ENCODE measurements around the gene MCRIP1.

The MCRIP1 gene

DNA sequence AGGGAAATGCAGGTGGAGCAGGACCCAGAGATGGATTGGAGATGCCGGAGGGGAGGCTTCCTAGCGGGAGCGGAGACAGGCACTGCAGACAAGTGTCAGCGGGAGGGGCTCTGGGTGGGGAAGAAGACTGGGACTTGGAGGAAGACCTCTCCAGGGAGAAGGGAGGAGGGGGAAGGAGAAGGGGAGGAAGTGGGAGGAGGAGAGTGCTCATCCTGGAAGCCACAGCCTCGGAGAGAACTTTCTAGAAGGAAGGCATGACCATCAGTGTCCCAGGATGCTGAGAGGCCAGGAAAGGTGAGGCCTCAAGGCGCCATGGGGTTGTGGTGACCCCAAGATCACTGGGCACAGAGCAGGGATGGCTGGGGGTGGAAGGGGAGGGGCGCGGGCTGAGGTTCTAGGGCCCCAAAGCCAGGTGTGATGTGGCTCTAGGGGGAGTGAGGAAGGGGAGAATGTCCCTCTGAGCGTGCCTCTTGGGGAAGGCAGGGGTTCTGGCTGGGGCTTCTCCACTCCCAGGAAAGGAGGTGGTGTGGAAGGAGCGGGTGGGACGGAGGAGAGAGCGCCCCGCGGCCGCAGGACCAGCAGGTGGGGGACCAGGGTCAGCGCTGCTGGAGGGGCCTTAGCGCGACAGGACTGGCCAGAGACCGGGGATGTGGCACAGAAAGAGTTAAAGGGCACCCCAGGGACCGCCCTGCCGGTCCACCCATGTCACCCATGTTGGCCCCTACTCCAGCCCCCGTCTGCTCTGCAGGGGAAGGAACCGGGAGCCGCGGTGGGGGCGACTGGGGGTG is 30.0 kb downstream of the MCRIP1 start:
- no peak for DNase-seq

DNA sequence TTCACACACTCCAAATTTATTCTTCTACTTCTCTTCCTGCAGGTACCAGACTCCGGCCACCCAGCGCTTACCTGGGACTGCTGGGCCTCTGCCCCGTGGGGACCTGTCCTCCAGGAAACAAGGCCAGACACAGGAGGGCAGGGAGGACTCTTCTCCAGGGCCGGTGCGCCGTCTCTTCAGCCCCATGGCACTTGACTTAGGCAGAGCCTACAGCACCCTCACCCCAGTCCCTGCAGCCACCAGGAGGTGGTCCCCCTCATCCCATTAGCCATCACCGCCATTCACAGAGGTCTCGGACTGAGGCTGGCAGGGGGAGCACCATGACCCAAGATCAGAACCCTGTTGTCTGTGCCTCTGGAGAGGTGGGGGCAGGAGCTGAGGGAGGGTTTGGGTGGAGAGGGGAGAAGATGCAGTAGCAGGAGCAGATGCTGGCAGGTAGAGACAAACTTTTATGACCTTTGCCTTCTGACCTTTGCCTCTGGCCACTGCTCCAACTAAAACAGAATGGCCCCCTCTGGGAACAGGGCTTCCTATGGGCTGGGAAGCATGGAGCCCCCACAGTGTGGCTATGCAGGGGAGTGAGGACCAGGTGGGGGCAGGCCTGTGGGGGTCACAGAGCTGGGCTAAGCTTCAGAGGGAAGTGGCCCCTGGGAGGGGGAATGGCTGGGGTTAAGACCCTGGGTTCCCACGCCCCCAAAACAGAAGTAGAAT is 30.9 kb downstream of the MCRIP1 start:
- no peak for DNase-seq

DNA sequence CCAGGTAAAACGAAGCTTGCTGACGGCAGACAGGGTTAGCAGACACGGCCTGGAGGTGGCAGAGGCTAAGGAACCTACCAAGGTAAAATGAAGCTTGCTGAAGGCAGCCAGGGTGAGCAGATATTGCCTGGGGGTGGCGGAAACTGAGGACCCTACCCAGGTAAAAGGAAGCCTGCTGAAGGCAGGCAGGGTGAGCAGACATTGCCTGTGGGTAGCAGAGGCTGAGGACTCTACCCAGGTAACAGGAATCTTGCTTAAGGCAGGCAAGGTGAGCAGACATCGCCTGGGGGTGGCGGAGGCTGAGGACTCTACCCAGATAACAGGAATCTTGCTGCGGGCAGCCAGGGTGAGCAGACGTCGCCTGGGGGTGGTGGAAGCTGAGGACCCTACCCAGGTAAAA is 31.8 kb downstream of the MCRIP1 start:
- DNase-seq, result no peak

DNA sequence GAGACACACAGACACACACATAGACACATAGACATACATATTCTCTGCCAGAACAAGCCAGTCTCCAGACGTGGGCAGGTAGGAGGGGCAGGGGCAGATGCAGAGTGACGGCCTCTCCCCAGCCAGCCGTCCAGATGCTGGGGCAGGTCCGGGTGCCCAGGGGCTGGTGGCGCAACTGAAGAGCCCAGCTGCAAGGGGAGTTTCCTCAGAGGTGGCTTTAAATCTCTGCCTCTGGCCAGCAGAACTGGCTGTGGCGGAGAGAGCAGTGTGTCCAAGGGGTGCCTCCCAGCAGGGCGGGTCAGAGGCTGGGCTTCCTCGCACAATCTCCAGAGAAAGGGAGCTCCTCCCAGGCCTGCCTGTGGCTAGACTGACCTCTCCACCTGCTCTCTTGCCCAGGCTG is 38.6 kb downstream of the MCRIP1 start:
- peak; percentile 12 for DNase-seq

DNA sequence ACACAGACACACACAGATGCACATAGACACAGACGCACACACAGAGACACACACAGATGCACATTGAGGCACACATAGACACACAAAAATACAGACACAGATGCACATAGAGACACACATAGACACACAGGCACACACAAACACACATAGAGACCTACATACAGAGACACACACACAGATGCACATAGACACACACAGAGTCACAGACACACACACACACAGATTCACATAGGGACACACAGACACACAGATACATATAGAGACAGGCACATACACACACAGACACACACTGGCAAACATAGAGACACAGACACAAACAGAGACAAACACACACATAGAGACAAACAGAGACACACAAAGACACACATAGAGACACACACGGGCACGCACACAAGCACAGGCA is 39.0 kb downstream of the MCRIP1 start:
- DNase-seq, result no peak

DNA sequence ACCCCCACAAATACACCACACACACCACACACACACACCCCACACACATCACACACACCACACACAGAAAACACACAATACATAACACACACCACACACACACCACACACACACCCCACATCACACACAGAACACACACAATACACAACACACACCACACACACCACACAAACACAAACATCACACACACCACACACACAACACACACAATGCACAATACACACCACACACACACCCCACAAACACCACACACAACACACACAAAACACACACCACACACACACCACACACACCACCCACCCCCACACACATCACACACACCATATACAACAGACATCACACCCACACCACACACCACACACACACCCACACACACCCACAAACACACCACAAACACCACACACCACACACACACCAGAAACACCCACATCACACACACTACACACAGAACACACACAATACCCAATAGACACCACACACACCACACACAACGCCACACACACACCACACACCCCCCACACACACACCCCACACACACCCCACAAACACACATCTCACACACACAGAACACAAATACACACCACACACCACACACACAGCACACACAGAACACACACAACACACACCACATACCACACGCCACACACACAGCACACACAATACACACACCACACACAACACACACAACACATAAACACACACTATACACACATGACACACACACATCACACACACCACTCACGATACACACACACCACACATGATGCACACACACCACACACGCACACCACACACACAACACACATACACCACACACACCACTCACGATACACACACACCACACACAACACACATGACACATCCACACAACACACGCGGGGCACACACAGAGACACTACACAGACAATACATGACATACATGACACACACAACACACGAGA is 40.1 kb downstream of the MCRIP1 start:
- DNase-seq, result no peak

Measured in suppressor macrophage treated with lipopolysaccharide for 4 hours (primary cell).